ENCODE measurements around the gene KBTBD13.

- TF ChIP-seq POLR2A (IDR thresholded peaks at IDR 0.05): no peak
- no peak for TF ChIP-seq CTCF (IDR thresholded peaks at IDR 0.05)
Observed at GRCh38 chr15:65062726-65063125, 13.8 kb upstream of the KBTBD13 start.

Measured in Peyer's patch (tissue), 4 donors.